ENCODE results near the gene PLA2G6.

DNA sequence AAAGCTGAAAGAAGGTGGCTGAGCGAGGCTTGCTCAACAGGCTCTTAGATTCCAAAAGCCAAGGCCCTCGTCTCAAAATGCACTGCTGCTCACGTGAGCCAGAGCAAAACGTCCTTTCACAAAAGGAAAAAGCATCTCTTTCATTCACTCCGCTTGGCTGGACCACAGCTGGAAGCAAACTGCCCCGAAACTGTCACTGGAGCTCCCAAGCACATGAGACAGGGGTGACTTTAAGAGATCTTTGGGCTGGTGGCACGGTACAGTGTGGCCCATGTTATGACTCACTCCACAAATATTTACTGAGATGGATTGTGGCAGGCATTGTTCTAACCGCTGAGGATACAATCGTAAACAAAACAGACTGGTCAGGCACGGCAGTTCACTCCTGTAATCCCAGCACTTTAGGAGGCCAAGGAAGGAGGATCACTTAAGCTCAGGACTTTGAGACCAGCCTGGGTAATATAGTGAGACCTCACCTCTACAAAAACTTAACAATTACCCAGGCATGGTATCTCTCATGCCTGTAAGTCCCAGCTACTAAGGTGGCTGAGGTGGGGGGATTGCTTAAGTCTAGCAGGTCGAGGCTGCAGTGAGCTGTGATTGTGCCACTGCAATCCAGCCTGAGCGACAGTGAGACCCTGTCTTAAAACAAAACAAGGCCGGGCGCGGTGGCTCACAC, 3.6 kb downstream of the PLA2G6 start:
- peak; percentile 88 for TF ChIP-seq BHLHE40 (IDR thresholded peaks at IDR 0.05; ENCODE audit: low read length)
- no peak for TF ChIP-seq RBM39 (optimal IDR thresholded peaks at IDR 0.05; ENCODE audit: low read depth, low read length)
- no peak for TF ChIP-seq NRF1 (conservative IDR thresholded peaks at IDR 0.05 in 1 of 2, IDR thresholded peaks at IDR 0.05 in 1 of 2)
- no peak for TF ChIP-seq TRIM28 (IDR thresholded peaks at IDR 0.05)
- TF ChIP-seq EP300 (IDR thresholded peaks at IDR 0.05; ENCODE audit: low read length), result no peak
- no peak for TF ChIP-seq ZNF584 (CRISPR knock-in tag; IDR thresholded peaks at IDR 0.05; ENCODE audit: low read depth)
- TF ChIP-seq, protein P1, sequence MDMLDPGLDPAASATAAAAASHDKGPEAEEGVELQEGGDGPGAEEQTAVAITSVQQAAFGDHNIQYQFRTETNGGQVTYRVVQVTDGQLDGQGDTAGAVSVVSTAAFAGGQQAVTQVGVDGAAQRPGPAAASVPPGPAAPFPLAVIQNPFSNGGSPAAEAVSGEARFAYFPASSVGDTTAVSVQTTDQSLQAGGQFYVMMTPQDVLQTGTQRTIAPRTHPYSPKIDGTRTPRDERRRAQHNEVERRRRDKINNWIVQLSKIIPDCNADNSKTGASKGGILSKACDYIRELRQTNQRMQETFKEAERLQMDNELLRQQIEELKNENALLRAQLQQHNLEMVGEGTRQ (CRISPR knock-in tag; IDR thresholded peaks at IDR 0.05), result no peak
- TF ChIP-seq, protein P2, sequence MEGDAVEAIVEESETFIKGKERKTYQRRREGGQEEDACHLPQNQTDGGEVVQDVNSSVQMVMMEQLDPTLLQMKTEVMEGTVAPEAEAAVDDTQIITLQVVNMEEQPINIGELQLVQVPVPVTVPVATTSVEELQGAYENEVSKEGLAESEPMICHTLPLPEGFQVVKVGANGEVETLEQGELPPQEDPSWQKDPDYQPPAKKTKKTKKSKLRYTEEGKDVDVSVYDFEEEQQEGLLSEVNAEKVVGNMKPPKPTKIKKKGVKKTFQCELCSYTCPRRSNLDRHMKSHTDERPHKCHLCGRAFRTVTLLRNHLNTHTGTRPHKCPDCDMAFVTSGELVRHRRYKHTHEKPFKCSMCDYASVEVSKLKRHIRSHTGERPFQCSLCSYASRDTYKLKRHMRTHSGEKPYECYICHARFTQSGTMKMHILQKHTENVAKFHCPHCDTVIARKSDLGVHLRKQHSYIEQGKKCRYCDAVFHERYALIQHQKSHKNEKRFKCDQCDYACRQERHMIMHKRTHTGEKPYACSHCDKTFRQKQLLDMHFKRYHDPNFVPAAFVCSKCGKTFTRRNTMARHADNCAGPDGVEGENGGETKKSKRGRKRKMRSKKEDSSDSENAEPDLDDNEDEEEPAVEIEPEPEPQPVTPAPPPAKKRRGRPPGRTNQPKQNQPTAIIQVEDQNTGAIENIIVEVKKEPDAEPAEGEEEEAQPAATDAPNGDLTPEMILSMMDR (IDR thresholded peaks at IDR 0.05 in 2 of 3, conservative IDR thresholded peaks at IDR 0.05 in 1 of 3; ENCODE audit: insufficient read depth in 2 of 3, low read depth in 1 of 3, low read length in 3 of 3), result no peak
- no peak for TF ChIP-seq EZH2 (IDR thresholded peaks at IDR 0.05; ENCODE audit: borderline replicate concordance, low read depth, low read length)
- no peak for TF ChIP-seq MTA1 (IDR thresholded peaks at IDR 0.05; ENCODE audit: borderline replicate concordance)
- TF ChIP-seq GABPA (tag; conservative IDR thresholded peaks at IDR 0.05; ENCODE audit: low read depth), result no peak

All from K562 (cell line).